NCI-H2029 (cell line): Measurements from ENCODE around the gene KCNK2.
"Not testable (repeated sequence)": the region's sequence is repeated elsewhere in the genome, so short reads cannot be mapped to it uniquely, and the experiment has no call there.

Source experiments
- DNase-seq: peaks from one replicate; lab custom pipeline; 2025; lab: John Stamatoyannopoulos, UW

Gene KCNK2

GRCh38 chr1:215151841-215152549, 69.5 kb downstream of the KCNK2 start:
- no peak for DNase-seq

GRCh38 chr1:215156232-215156631, 73.7 kb downstream of the KCNK2 start:
- DNase-seq: no peak

GRCh38 chr1:215160351-215160750, 77.8 kb downstream of the KCNK2 start:
- no peak for DNase-seq

GRCh38 chr1:215163144-215163543, 80.6 kb downstream of the KCNK2 start:
- not testable (repeated sequence) for DNase-seq

GRCh38 chr1:215166886-215167285, 84.3 kb downstream of the KCNK2 start:
- DNase-seq: no peak

GRCh38 chr1:215181518-215181917, 99.0 kb downstream of the KCNK2 start:
- no peak for DNase-seq

- no peak for DNase-seq
These were observed 102.6 kb downstream of the KCNK2 start for GRCh38 chr1:215185067-215185620.

- no peak for DNase-seq
These were observed 105.9 kb downstream of the KCNK2 start for GRCh38 chr1:215188302-215188950.

GRCh38 chr1:215192306-215192705, 109.8 kb downstream of the KCNK2 start:
- DNase-seq: no peak

GRCh38 chr1:215198021-215198420, 115.5 kb downstream of the KCNK2 start:
- DNase-seq: no peak

GRCh38 chr1:215200121-215200520, 117.6 kb downstream of the KCNK2 start:
- DNase-seq: no peak

GRCh38 chr1:215201283-215201682, 118.7 kb downstream of the KCNK2 start:
- no peak for DNase-seq

- DNase-seq: no peak
These were observed 120.3 kb downstream of the KCNK2 start for GRCh38 chr1:215202868-215203267.

- no peak for DNase-seq
These were observed 127.6 kb downstream of the KCNK2 start for GRCh38 chr1:215210167-215210566.

- DNase-seq: no peak
These were observed 133.3 kb downstream of the KCNK2 start for GRCh38 chr1:215215846-215216245.

GRCh38 chr1:215219372-215219771, 136.8 kb downstream of the KCNK2 start:
- DNase-seq: no peak

- no peak for DNase-seq
These were observed 137.8 kb downstream of the KCNK2 start for GRCh38 chr1:215220346-215220745.

- no peak for DNase-seq
These were observed 144.2 kb downstream of the KCNK2 start for GRCh38 chr1:215226757-215227156.

GRCh38 chr1:215228193-215228592, 145.7 kb downstream of the KCNK2 start:
- no peak for DNase-seq

- DNase-seq: no peak
These were observed 158.9 kb downstream of the KCNK2 start for GRCh38 chr1:215241451-215241850.

GRCh38 chr1:215243345-215244054, 161.0 kb downstream of the KCNK2 start:
- DNase-seq: no peak

- no peak for DNase-seq
These were observed 168.4 kb downstream of the KCNK2 start for GRCh38 chr1:215250913-215251312.

GRCh38 chr1:215251428-215251827, 168.9 kb downstream of the KCNK2 start:
- DNase-seq: no peak
